WTC11 (cell line): ENCODE results near the gene VPS35L. TPM values are rescaled to one million over a fixed set of nuclear protein-coding genes. Genes with fewer than 3 reads are reported as not detected.
A peak's percentile ranks its signal among the peaks of the same experiment; 100 is the strongest.

Experiments used
- ATAC-seq: fragments of 200-7000 bp; cut with Tn5 transposase; 2 replicates; pipeline ENCODE4 v1.10.0; 2021; ENCODE audit warnings: mild to moderate bottlenecking, moderate library complexity
- CTCF ChIA-PET: fragments of 300-600 bp; sonication (Branson Sonifier 250); formaldehyde crosslinking; loops from one replicate; lab custom pipeline; 2021; ENCODE audit warnings: antibody characterized with exemption; lab: Charles Lee
- POLR2A ChIA-PET: fragments of 350-600 bp; sonication (Branson Sonifier 250); formaldehyde crosslinking; loops from one replicate; lab custom pipeline; 2021; ENCODE audit warnings: antibody characterized with exemption; lab: Charles Lee
- DNase-seq: peaks from one replicate; pipeline ENCODE4 v3.0.0; 2021; ENCODE audit warnings: low spot score
- H3K27ac Mint-ChIP-seq: 2 replicates; pipeline ENCODE4 v1.8.0; 2021; ENCODE audit warnings: mixed read lengths
- H3K27me3 Mint-ChIP-seq: 2 replicates; pipeline ENCODE4 v1.8.0; 2021; ENCODE audit warnings: low read depth, mild to moderate bottlenecking, moderate library complexity, mixed read lengths
- H3K36me3 Mint-ChIP-seq: 2 replicates; pipeline ENCODE4 v1.8.0; 2021; ENCODE audit warnings: mixed read lengths
- H3K4me1 Mint-ChIP-seq: 2 replicates; pipeline ENCODE4 v1.8.0; 2022; ENCODE audit warnings: mixed read lengths
- H3K4me3 Mint-ChIP-seq: 2 replicates; pipeline ENCODE4 v1.8.0; 2021; ENCODE audit warnings: mild to moderate bottlenecking, moderate library complexity, mixed read lengths
- H3K9me3 Mint-ChIP-seq: 2 replicates; pipeline ENCODE4 v1.8.0; 2021; ENCODE audit warnings: mixed read lengths
- ETV6 ChIP-seq: sonication (generic); formaldehyde crosslinking; IDR thresholded peaks from 2 replicates; pipeline ENCODE4 v1.8.1; 2022; ENCODE audit warnings: mild to moderate bottlenecking, missing genetic modification reagents
- GTF2I ChIP-seq: fragments of 250-450 bp; sonication (Bioruptor Pico); conservative IDR thresholded peaks from 2 replicates; pipeline ENCODE4 v1.4.0; 2021; ENCODE audit warnings: mild to moderate bottlenecking
- HMGA2 ChIP-seq: fragments of 250-450 bp; sonication (Bioruptor Pico); IDR thresholded peaks from 2 replicates; pipeline ENCODE4 v1.4.0; 2021; ENCODE audit warnings: mild to moderate bottlenecking, moderate library complexity
- IRF2 ChIP-seq: sonication (generic); formaldehyde crosslinking; IDR thresholded peaks from 2 replicates; pipeline ENCODE4 v1.8.0; 2022; ENCODE audit warnings: low read depth, missing genetic modification reagents, borderline replicate concordance
- PRRX2 ChIP-seq: fragments of 250-450 bp; sonication (Bioruptor Pico); IDR thresholded peaks from 2 replicates; pipeline ENCODE4 v1.8.0; 2021; ENCODE audit warnings: mild to moderate bottlenecking
- SMAD3 ChIP-seq: sonication (generic); formaldehyde crosslinking; IDR thresholded peaks from 2 replicates; pipeline ENCODE4 v1.8.0; 2022; ENCODE audit warnings: missing genetic modification reagents, mild to moderate bottlenecking, borderline replicate concordance
- SMAD4 ChIP-seq: sonication (generic); formaldehyde crosslinking; IDR thresholded peaks from 2 replicates; pipeline ENCODE4 v1.8.0; 2022; ENCODE audit warnings: mild to moderate bottlenecking, missing genetic modification reagents
- SP1 ChIP-seq: sonication (generic); formaldehyde crosslinking; conservative IDR thresholded peaks from 2 replicates; pipeline ENCODE4 v1.8.1; 2022; ENCODE audit warnings: missing genetic modification reagents
- TP53 ChIP-seq: sonication (generic); formaldehyde crosslinking; IDR thresholded peaks from 2 replicates; pipeline ENCODE4 v1.8.1; 2023; ENCODE audit warnings: mild to moderate bottlenecking, missing genetic modification reagents
- ZNF138 ChIP-seq: sonication (generic); formaldehyde crosslinking; conservative IDR thresholded peaks from 2 replicates; pipeline ENCODE4 v1.8.1; 2022; ENCODE audit warnings: mild to moderate bottlenecking, moderate library complexity, missing genetic modification reagents
- ZNF232 ChIP-seq: sonication (generic); formaldehyde crosslinking; IDR thresholded peaks from 2 replicates; pipeline ENCODE4 v1.8.0; 2022; ENCODE audit warnings: mild to moderate bottlenecking, missing genetic modification reagents
- ZNF396 ChIP-seq: fragments of 250-450 bp; sonication (Bioruptor Pico); IDR thresholded peaks from 2 replicates; pipeline ENCODE4 v1.8.0; 2021; ENCODE audit warnings: mild to moderate bottlenecking, moderate library complexity, borderline replicate concordance
- ZNF671 ChIP-seq: fragments of 250-450 bp; sonication (Bioruptor Pico); IDR thresholded peaks from 2 replicates; pipeline ENCODE4 v1.8.0; 2021; ENCODE audit warnings: mild to moderate bottlenecking
- total RNA-seq: library from RNA; stranded (reverse); gene quantifications from 3 replicates; pipeline ENCODE4 v1.2.3, GENCODE V29; 2021
- TF ChIP-seq, protein P1 (sequence below): sonication (generic); formaldehyde crosslinking; IDR thresholded peaks from 2 replicates; pipeline ENCODE4 v1.8.1; 2023; ENCODE audit warnings: mild to moderate bottlenecking, moderate library complexity, missing genetic modification reagents
- TF ChIP-seq, protein P2 (sequence below): sonication (generic); formaldehyde crosslinking; IDR thresholded peaks from 2 replicates; pipeline ENCODE4 v1.8.0; 2022; ENCODE audit warnings: missing genetic modification reagents
- TF ChIP-seq, protein P3 (sequence below): sonication (generic); formaldehyde crosslinking; IDR thresholded peaks from 2 replicates; pipeline ENCODE4 v1.8.0; 2023; ENCODE audit warnings: missing genetic modification reagents
- TF ChIP-seq, protein P4 (sequence below): sonication (generic); formaldehyde crosslinking; IDR thresholded peaks from 2 replicates; pipeline ENCODE4 v1.8.0; 2022; ENCODE audit warnings: mild to moderate bottlenecking, missing genetic modification reagents
- TF ChIP-seq, protein P5 (sequence below): sonication (generic); formaldehyde crosslinking; IDR thresholded peaks from 2 replicates; pipeline ENCODE4 v1.8.0; 2022; ENCODE audit warnings: mild to moderate bottlenecking, missing genetic modification reagents
- TF ChIP-seq, protein P6 (sequence below): fragments of 250-450 bp; sonication (Bioruptor Pico); conservative IDR thresholded peaks from 2 replicates; pipeline ENCODE4 v1.9.0; 2021; ENCODE audit warnings: mild to moderate bottlenecking

The VPS35L gene
- total RNA-seq, 1 experiment from 2014 or later = 59.7 TPM

DNA sequence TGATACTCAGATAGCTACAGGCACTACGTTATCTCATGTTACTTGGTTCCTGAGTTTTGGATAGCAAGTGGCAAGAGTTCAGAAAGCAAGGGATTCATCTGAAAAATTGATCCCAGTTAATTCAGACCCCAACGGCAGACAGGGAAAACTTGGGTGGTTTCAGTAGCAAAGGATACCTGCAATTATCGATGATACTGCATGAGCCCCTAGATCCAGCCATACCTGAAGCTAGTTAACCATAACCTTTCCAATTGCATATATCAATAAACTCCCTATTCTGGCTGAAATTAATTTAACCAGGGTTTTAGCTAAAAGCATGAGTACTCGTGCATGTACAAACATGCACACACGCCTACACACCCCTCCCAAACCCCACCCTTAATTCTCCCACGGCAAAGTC, 158.2 kb downstream of the VPS35L start:
- Mint-ChIP-seq H3K4me3 (no peak overlapping the region), H3K36me3 (peaks cover 59% of the 10 kb centered on the region), H3K9me3 (no peaks in the 10 kb centered on the region), H3K27me3 (no peaks in the 10 kb centered on the region), H3K27ac (no peak overlapping the region), H3K4me1 (peaks cover 58% of the 10 kb centered on the region)
- DNase-seq (no peak), ATAC-seq (no peak)
- ChIA-PET POLR2A (no interaction called here), CTCF (no interaction called here)
- TF ChIP-seq SP1 (CRISPR knock-in tag) (no peak), SMAD4 (CRISPR knock-in tag) (no peak), ZNF671 (CRISPR knock-in tag) (no peak), HMGA2 (no peak), ETV6 (CRISPR knock-in tag) (no peak), ZNF232 (CRISPR knock-in tag) (no peak), SMAD3 (CRISPR knock-in tag) (no peak), GTF2I (CRISPR knock-in tag) (no peak), IRF2 (CRISPR knock-in tag) (no peak), TP53 (CRISPR knock-in tag) (no peak), PRRX2 (no peak), ZNF396 (CRISPR knock-in tag) (no peak)
- TF ChIP-seq, protein P1, sequence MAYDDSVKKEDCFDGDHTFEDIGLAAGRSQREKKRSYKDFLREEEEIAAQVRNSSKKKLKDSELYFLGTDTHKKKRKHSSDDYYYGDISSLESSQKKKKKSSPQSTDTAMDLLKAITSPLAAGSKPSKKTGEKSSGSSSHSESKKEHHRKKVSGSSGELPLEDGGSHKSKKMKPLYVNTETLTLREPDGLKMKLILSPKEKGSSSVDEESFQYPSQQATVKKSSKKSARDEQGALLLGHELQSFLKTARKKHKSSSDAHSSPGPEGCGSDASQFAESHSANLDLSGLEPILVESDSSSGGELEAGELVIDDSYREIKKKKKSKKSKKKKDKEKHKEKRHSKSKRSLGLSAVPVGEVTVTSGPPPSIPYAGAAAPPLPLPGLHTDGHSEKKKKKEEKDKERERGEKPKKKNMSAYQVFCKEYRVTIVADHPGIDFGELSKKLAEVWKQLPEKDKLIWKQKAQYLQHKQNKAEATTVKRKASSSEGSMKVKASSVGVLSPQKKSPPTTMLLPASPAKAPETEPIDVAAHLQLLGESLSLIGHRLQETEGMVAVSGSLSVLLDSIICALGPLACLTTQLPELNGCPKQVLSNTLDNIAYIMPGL (CRISPR knock-in tag) = no peak
- TF ChIP-seq, protein P2, sequence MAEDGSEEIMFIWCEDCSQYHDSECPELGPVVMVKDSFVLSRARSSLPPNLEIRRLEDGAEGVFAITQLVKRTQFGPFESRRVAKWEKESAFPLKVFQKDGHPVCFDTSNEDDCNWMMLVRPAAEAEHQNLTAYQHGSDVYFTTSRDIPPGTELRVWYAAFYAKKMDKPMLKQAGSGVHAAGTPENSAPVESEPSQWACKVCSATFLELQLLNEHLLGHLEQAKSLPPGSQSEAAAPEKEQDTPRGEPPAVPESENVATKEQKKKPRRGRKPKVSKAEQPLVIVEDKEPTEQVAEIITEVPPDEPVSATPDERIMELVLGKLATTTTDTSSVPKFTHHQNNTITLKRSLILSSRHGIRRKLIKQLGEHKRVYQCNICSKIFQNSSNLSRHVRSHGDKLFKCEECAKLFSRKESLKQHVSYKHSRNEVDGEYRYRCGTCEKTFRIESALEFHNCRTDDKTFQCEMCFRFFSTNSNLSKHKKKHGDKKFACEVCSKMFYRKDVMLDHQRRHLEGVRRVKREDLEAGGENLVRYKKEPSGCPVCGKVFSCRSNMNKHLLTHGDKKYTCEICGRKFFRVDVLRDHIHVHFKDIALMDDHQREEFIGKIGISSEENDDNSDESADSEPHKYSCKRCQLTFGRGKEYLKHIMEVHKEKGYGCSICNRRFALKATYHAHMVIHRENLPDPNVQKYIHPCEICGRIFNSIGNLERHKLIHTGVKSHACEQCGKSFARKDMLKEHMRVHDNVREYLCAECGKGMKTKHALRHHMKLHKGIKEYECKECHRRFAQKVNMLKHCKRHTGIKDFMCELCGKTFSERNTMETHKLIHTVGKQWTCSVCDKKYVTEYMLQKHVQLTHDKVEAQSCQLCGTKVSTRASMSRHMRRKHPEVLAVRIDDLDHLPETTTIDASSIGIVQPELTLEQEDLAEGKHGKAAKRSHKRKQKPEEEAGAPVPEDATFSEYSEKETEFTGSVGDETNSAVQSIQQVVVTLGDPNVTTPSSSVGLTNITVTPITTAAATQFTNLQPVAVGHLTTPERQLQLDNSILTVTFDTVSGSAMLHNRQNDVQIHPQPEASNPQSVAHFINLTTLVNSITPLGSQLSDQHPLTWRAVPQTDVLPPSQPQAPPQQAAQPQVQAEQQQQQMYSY (CRISPR knock-in tag) = no peak
- TF ChIP-seq, protein P3, sequence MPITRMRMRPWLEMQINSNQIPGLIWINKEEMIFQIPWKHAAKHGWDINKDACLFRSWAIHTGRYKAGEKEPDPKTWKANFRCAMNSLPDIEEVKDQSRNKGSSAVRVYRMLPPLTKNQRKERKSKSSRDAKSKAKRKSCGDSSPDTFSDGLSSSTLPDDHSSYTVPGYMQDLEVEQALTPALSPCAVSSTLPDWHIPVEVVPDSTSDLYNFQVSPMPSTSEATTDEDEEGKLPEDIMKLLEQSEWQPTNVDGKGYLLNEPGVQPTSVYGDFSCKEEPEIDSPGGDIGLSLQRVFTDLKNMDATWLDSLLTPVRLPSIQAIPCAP (CRISPR knock-in tag) = no peak
- TF ChIP-seq, protein P4, sequence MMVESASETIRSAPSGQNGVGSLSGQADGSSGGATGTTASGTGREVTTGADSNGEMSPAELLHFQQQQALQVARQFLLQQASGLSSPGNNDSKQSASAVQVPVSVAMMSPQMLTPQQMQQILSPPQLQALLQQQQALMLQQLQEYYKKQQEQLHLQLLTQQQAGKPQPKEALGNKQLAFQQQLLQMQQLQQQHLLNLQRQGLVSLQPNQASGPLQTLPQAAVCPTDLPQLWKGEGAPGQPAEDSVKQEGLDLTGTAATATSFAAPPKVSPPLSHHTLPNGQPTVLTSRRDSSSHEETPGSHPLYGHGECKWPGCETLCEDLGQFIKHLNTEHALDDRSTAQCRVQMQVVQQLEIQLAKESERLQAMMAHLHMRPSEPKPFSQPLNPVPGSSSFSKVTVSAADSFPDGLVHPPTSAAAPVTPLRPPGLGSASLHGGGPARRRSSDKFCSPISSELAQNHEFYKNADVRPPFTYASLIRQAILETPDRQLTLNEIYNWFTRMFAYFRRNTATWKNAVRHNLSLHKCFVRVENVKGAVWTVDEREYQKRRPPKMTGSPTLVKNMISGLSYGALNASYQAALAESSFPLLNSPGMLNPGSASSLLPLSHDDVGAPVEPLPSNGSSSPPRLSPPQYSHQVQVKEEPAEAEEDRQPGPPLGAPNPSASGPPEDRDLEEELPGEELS (CRISPR knock-in tag) = no peak
- TF ChIP-seq, protein P5, sequence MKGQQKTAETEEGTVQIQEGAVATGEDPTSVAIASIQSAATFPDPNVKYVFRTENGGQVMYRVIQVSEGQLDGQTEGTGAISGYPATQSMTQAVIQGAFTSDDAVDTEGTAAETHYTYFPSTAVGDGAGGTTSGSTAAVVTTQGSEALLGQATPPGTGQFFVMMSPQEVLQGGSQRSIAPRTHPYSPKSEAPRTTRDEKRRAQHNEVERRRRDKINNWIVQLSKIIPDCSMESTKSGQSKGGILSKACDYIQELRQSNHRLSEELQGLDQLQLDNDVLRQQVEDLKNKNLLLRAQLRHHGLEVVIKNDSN (CRISPR knock-in tag) = no peak

DNA sequence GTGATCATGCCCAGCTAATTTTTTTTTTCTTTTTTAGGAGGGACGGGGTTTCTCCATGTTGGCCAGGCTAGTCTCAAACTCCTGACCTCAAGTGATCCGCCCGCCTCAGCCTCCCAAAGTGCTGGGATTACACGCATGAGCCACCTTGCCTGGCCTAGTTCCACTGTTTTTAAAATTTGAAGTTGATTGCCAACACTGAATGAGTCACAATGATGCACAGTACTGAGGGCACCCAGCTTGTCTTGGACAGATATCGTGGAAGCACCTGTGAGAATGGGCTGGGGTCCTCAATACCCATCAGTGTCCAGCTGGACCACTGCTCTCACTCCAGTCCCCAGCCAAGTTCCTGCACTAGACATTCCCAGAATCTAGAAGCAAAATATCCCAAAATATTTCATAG, 160.1 kb downstream of the VPS35L start:
- POLR2A ChIA-PET = interaction anchor here (0.6 kb wide), 1 partner anchor 149 kb away, joined by 3 read pairs; no protein-coding TSS in a partner anchor
- ATAC-seq (no peak), DNase-seq (no peak)
- H3K9me3 Mint-ChIP-seq = no peaks in the 10 kb centered on the region
- CTCF ChIA-PET = no interaction called here
- no peaks in the 10 kb centered on the region for H3K27me3 Mint-ChIP-seq
- H3K4me1 Mint-ChIP-seq = peaks cover 49% of the 10 kb centered on the region
- peaks cover 41% of the 10 kb centered on the region for H3K36me3 Mint-ChIP-seq
- peak overlapping the region; percentile 79 for H3K27ac Mint-ChIP-seq
- peak overlapping the region; percentile 97 for H3K4me3 Mint-ChIP-seq
- TF ChIP-seq ZNF138 (no peak), TP53 (CRISPR knock-in tag) (no peak), SMAD3 (CRISPR knock-in tag) (no peak), ZNF671 (CRISPR knock-in tag) (no peak)
- TF ChIP-seq, protein P6, sequence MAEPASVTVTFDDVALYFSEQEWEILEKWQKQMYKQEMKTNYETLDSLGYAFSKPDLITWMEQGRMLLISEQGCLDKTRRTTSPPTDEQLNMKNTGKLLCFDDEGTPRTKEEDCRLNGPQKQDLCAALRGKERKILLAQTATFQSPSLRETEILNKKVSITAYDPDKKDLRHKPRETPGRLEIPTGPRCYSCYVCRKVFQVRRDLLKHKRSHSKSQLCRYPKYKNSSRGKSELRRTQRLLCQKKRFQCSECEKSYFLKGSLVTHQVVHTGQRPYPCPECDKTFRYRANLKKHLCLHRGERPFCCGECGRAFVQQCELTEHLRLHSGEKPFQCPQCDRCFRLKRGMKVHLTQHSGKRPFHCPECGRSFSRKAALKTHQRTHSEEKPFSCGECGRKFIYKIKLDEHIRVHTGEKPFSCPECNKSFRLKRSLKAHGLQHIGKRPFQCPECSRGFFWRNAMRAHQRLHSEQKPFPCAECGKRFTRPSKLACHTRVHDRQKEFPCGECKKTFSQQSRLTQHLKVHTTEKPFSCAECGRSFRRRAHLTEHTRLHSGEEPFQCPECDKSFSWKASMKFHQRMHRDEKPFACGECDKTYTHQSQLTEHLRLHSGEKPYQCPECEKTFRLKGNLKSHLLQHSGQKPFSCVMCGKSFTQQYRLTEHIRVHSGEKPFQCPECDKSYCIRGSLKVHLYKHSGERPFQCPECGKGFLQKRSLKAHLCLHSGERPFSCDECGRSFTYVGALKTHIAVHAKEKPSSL (CRISPR knock-in tag) = no peak
- TF ChIP-seq, protein P2 (CRISPR knock-in tag) = no peak
